Measurements from ENCODE around the gene SLC38A3.

DNA sequence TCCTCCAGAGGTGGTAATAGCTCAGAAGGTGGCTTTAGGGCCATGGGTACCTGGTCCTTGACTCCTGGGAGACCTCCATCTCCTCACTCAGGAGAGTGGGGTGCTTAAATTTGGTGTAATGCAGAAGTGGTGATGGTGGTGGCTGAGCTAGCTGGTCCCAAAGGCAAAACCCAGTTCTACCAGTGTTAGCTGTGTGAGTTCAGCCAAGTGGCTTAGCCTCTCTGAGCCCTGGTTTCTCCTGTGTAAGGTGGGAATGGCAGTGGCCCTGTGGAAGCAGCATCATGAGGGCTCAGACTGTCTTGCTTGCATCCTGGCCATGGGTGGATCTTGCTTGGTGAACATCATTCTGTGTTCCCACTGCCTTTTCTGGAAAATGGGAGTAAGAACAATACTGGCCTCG is 40.6 kb upstream of the SLC38A3 start:
- TF ChIP-seq, protein P1, sequence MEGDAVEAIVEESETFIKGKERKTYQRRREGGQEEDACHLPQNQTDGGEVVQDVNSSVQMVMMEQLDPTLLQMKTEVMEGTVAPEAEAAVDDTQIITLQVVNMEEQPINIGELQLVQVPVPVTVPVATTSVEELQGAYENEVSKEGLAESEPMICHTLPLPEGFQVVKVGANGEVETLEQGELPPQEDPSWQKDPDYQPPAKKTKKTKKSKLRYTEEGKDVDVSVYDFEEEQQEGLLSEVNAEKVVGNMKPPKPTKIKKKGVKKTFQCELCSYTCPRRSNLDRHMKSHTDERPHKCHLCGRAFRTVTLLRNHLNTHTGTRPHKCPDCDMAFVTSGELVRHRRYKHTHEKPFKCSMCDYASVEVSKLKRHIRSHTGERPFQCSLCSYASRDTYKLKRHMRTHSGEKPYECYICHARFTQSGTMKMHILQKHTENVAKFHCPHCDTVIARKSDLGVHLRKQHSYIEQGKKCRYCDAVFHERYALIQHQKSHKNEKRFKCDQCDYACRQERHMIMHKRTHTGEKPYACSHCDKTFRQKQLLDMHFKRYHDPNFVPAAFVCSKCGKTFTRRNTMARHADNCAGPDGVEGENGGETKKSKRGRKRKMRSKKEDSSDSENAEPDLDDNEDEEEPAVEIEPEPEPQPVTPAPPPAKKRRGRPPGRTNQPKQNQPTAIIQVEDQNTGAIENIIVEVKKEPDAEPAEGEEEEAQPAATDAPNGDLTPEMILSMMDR (IDR thresholded peaks at IDR 0.05), result no peak
- no peak for TF ChIP-seq POLR2A (IDR thresholded peaks at IDR 0.05)

Data from uterus (tissue), 2 donors.